AG08395 (cell line): Measurements from ENCODE around the gene SLC22A12.
"Not testable (repeated sequence)": the region's sequence is repeated elsewhere in the genome, so short reads cannot be mapped to it uniquely, and the experiment has no call there.

Experiments
- DNase-seq: peaks from one replicate; pipeline ENCODE4 v3.0.0; 2012; ENCODE audit warnings: mixed read lengths, low spot score

Gene SLC22A12

GRCh38 chr11:64590763-64591221 lies at the start of gene SLC22A12:
TSS of gene SLC22A12 (plus strand) at chr11:64591220. CDS start at chr11:64591557, 337 bp downstream.
- no peak for DNase-seq

GRCh38 chr11:64542172-64543125 lies 48.6 kb upstream of the SLC22A12 start:
- no peak for DNase-seq

- DNase-seq, result no peak
Observed at GRCh38 chr11:64543818-64544217, 47.2 kb upstream of the SLC22A12 start.

- DNase-seq, result no peak
Observed at GRCh38 chr11:64544616-64545296, 46.3 kb upstream of the SLC22A12 start.

GRCh38 chr11:64545619-64546018 lies 45.4 kb upstream of the SLC22A12 start:
- peak; percentile 81 for DNase-seq

- DNase-seq, result no peak
Observed at GRCh38 chr11:64546176-64546575, 44.8 kb upstream of the SLC22A12 start.

GRCh38 chr11:64546600-64546999 lies 44.4 kb upstream of the SLC22A12 start:
- no peak for DNase-seq

- no peak for DNase-seq
Observed at GRCh38 chr11:64549969-64550368, 41.1 kb upstream of the SLC22A12 start.

- peak; percentile 71 for DNase-seq
Observed at GRCh38 chr11:64553554-64554201, 37.3 kb upstream of the SLC22A12 start.

- no peak for DNase-seq
Observed at GRCh38 chr11:64556044-64556720, 34.8 kb upstream of the SLC22A12 start.

- no peak for DNase-seq
Observed at GRCh38 chr11:64556721-64557250, 34.2 kb upstream of the SLC22A12 start.

GRCh38 chr11:64558065-64558745 lies 32.8 kb upstream of the SLC22A12 start:
- DNase-seq, result no peak

- DNase-seq, result no peak
Observed at GRCh38 chr11:64558869-64559268, 32.2 kb upstream of the SLC22A12 start.

- no peak for DNase-seq
Observed at GRCh38 chr11:64559351-64560138, 31.5 kb upstream of the SLC22A12 start.

GRCh38 chr11:64560139-64560771 lies 30.8 kb upstream of the SLC22A12 start:
- no peak for DNase-seq

- DNase-seq, result no peak
Observed at GRCh38 chr11:64560941-64561340, 30.1 kb upstream of the SLC22A12 start.

GRCh38 chr11:64561429-64561828 lies 29.6 kb upstream of the SLC22A12 start:
- not testable (repeated sequence) for DNase-seq

- no peak for DNase-seq
Observed at GRCh38 chr11:64561984-64562722, 28.9 kb upstream of the SLC22A12 start.
